ENCODE measurements around the gene PRDM16. TPM values are rescaled to one million over a fixed set of nuclear protein-coding genes. Genes with fewer than 3 reads are reported as not detected.

The PRDM16 gene
- total RNA-seq, 4 donors from 2014 or later: 0.08 to 0.19 (median 0.12) TPM

DNA sequence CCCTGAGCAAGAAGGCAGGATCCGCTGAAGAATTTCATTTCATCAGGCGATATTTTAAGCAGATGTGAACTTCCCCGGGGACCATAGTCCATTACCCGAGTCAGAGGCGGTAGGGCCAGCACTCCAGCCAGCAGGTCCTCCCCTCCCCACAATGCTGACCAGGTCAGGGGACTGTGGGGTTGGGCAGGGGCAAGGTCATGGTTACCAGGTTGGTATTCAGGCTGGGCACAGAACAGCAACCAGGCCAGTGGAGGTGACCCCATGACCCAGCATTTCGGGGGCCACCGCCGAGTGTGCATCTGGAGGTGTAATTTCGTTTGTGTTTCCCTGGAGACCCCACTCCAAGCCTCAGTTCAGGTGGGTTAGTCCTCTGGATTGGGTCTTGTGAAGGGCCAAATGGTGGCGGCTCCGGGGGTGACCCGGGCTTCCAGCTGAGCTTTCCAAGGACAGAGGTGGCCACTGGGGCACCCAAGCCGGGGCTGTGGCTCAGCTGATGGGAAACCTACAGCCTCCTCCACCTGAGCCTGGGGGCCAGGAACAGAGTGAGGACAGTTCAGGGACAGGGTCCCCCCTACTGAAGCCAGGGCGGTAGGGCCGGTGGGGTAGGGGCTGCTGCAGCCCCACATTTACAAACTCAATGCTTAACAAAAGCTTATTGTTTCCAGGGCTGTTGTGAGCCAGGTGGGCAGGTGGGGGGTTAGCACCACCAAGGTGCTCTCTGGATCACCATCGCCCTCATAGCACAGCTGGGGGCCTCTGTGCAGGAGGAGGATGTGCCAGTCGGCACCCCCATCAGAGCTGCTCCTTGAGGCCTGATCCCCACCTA, 2.8 kb downstream of the PRDM16 start:
- H3K36me3 ChIP-seq: no peaks in the 10 kb centered on the region
- no peak for DNase-seq
- TF ChIP-seq, protein P1, sequence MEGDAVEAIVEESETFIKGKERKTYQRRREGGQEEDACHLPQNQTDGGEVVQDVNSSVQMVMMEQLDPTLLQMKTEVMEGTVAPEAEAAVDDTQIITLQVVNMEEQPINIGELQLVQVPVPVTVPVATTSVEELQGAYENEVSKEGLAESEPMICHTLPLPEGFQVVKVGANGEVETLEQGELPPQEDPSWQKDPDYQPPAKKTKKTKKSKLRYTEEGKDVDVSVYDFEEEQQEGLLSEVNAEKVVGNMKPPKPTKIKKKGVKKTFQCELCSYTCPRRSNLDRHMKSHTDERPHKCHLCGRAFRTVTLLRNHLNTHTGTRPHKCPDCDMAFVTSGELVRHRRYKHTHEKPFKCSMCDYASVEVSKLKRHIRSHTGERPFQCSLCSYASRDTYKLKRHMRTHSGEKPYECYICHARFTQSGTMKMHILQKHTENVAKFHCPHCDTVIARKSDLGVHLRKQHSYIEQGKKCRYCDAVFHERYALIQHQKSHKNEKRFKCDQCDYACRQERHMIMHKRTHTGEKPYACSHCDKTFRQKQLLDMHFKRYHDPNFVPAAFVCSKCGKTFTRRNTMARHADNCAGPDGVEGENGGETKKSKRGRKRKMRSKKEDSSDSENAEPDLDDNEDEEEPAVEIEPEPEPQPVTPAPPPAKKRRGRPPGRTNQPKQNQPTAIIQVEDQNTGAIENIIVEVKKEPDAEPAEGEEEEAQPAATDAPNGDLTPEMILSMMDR (IDR thresholded peaks at IDR 0.05): no peak
- no peak for TF ChIP-seq POLR2A (IDR thresholded peaks at IDR 0.05)
- intact Hi-C loops (cut with DNase I): no loop called here
- peaks cover 16 to 98% (median 38%) of the 10 kb centered on the region in 4 donors for H3K27me3 ChIP-seq
- H3K9me3 ChIP-seq: no peaks in the 10 kb centered on the region
- peak overlapping the region in 1 of 4 donors; percentile 86 for H3K4me3 ChIP-seq
- peak overlapping the region in 3 of 4 donors; percentile 38 to 80 (median 75) for H3K27ac ChIP-seq
- peaks cover 17 to 53% (median 28%) of the 10 kb centered on the region in 3 donors for H3K4me1 ChIP-seq
- WGBS, 2 donors: 90 to 100% methylated on average over 1 to 2 of the region's 17 CpGs

- Histone ChIP-seq H3K4me1 (peaks cover 16 to 48% (median 26%) of the 10 kb centered on the region in 3 donors), H3K27ac (peak overlapping the region in 2 of 4 donors; percentile 10 to 32), H3K36me3 (no peaks in the 10 kb centered on the region), H3K9me3 (no peaks in the 10 kb centered on the region), H3K4me3 (peak overlapping the region in 1 of 4 donors; percentile 21), H3K27me3 (peaks cover 8 to 98% (median 33%) of the 10 kb centered on the region in 4 donors)
- intact Hi-C loops (cut with DNase I): no loop called here
- TF ChIP-seq, protein P1 (IDR thresholded peaks at IDR 0.05): no peak
- TF ChIP-seq POLR2A (IDR thresholded peaks at IDR 0.05): no peak
- 33 to 57% methylated on average over 3 to 6 of the region's 32 CpGs for WGBS, 2 donors
- no peak for DNase-seq
Observed at GRCh38 chr1:3072391-3073185, 3.6 kb downstream of the PRDM16 start.

GRCh38 chr1:3073186-3073488, 4.1 kb downstream of the PRDM16 start:
- WGBS, 2 donors: 14 to 20% methylated on average over 6 to 8 of the region's 9 CpGs
- Histone ChIP-seq H3K4me3 (peak overlapping the region in 1 of 4 donors; percentile 45), H3K27me3 (peaks cover 2 to 98% (median 28%) of the 10 kb centered on the region in 4 donors), H3K9me3 (no peaks in the 10 kb centered on the region), H3K4me1 (peaks cover 11 to 43% (median 20%) of the 10 kb centered on the region in 3 donors), H3K36me3 (no peaks in the 10 kb centered on the region), H3K27ac (peak overlapping the region in 1 of 4 donors; percentile 10)
- TF ChIP-seq, protein P1 (IDR thresholded peaks at IDR 0.05): no peak
- no peak for TF ChIP-seq POLR2A (IDR thresholded peaks at IDR 0.05)
- intact Hi-C loops (cut with DNase I): no loop called here
- no peak for DNase-seq

GRCh38 chr1:3073489-3074296, 4.7 kb downstream of the PRDM16 start:
- no peak overlapping the region for H3K27ac ChIP-seq
- DNase-seq: no peak
- intact Hi-C loops (cut with DNase I): no loop called here

More at GRCh38 chr1:3073489-3074296, 4.7 kb downstream of the PRDM16 start:
- H3K27me3 ChIP-seq: peaks cover 0 to 98% (median 23%) of the 10 kb centered on the region in 4 donors
- H3K4me1 ChIP-seq: peaks cover 6 to 37% (median 15%) of the 10 kb centered on the region in 3 donors
- 18 to 28% methylated on average over 10 to 21 of the region's 82 CpGs for WGBS, 2 donors
- peak overlapping the region in 2 of 4 donors; percentile 9 to 45 for H3K4me3 ChIP-seq
- H3K9me3 ChIP-seq: no peaks in the 10 kb centered on the region
- H3K36me3 ChIP-seq: no peaks in the 10 kb centered on the region
- TF ChIP-seq, protein P1 (IDR thresholded peaks at IDR 0.05): no peak
- TF ChIP-seq POLR2A (IDR thresholded peaks at IDR 0.05): no peak
